ENCODE data around the gene PCDHGB1.
"Not testable (repeated sequence)": the region's sequence is repeated elsewhere in the genome, so short reads cannot be mapped to it uniquely, and the experiment has no call there.

The PCDHGB1 gene

GRCh38 chr5:141320225-141321169 is 29.4 kb upstream of the PCDHGB1 start, which contains the start of gene TAF7:
Gene TAF7, minus strand, starts transcription at chr5:141320784. Its CDS starts 740 bp downstream, at chr5:141320044.
- no peak for TF ChIP-seq ZFX (IDR thresholded peaks at IDR 0.05; ENCODE audit: borderline replicate concordance)
- peak; percentile 94 for TF ChIP-seq CTCF (IDR thresholded peaks at IDR 0.05)
- peak within 1 kb of the TSS; percentile 90 for H3K27ac ChIP-seq

GRCh38 chr5:141322261-141322660 is 27.6 kb upstream of the PCDHGB1 start:
- no peak overlapping the region for H3K27ac ChIP-seq
- TF ChIP-seq CTCF (IDR thresholded peaks at IDR 0.05) = no peak
- TF ChIP-seq ZFX (IDR thresholded peaks at IDR 0.05; ENCODE audit: borderline replicate concordance) = no peak

- peak; percentile 92 for TF ChIP-seq CTCF (IDR thresholded peaks at IDR 0.05)
- TF ChIP-seq ZFX (IDR thresholded peaks at IDR 0.05; ENCODE audit: borderline replicate concordance) = no peak
- H3K27ac ChIP-seq = peak overlapping the region; percentile 32; the same call in 1 of the 2 replicates
These were observed 23.6 kb upstream of the PCDHGB1 start for GRCh38 chr5:141326088-141326854.

GRCh38 chr5:141328231-141328630 is 21.7 kb upstream of the PCDHGB1 start:
- no peak overlapping the region for H3K27ac ChIP-seq
- TF ChIP-seq CTCF (IDR thresholded peaks at IDR 0.05) (no peak), ZFX (IDR thresholded peaks at IDR 0.05; ENCODE audit: borderline replicate concordance) (no peak)

- no peak within 1 kb of the TSS for H3K27ac ChIP-seq
- TF ChIP-seq ZFX (IDR thresholded peaks at IDR 0.05; ENCODE audit: borderline replicate concordance) = no peak
- peak; percentile 86 for TF ChIP-seq CTCF (IDR thresholded peaks at IDR 0.05)
These were observed 19.4 kb upstream of the PCDHGB1 start, which contains the start of gene PCDHGA1 for GRCh38 chr5:141330299-141331080. Gene PCDHGA1, plus strand, starts transcription at chr5:141330514.

- H3K27ac ChIP-seq = not testable (repeated sequence)
These were observed 17.3 kb upstream of the PCDHGB1 start for GRCh38 chr5:141332571-141332970.
